HG03432 (cell line): ENCODE data around the gene POMT1.
A peak's percentile ranks its signal among the peaks of the same experiment; 100 is the strongest.
"Not testable (repeated sequence)": the region's sequence is repeated elsewhere in the genome, so short reads cannot be mapped to it uniquely, and the experiment has no call there.

Experiments used
- ATAC-seq: cut with Tn5 transposase; IDR thresholded peaks from one replicate; pipeline ENCODE4 v1.9.1; 2021; ENCODE audit warnings: mild to moderate bottlenecking, moderate library complexity; ENCODE audit not compliant: unreplicated experiment

Gene POMT1, protein sequence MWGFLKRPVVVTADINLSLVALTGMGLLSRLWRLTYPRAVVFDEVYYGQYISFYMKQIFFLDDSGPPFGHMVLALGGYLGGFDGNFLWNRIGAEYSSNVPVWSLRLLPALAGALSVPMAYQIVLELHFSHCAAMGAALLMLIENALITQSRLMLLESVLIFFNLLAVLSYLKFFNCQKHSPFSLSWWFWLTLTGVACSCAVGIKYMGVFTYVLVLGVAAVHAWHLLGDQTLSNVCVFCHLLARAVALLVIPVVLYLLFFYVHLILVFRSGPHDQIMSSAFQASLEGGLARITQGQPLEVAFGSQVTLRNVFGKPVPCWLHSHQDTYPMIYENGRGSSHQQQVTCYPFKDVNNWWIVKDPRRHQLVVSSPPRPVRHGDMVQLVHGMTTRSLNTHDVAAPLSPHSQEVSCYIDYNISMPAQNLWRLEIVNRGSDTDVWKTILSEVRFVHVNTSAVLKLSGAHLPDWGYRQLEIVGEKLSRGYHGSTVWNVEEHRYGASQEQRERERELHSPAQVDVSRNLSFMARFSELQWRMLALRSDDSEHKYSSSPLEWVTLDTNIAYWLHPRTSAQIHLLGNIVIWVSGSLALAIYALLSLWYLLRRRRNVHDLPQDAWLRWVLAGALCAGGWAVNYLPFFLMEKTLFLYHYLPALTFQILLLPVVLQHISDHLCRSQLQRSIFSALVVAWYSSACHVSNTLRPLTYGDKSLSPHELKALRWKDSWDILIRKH

DNA sequence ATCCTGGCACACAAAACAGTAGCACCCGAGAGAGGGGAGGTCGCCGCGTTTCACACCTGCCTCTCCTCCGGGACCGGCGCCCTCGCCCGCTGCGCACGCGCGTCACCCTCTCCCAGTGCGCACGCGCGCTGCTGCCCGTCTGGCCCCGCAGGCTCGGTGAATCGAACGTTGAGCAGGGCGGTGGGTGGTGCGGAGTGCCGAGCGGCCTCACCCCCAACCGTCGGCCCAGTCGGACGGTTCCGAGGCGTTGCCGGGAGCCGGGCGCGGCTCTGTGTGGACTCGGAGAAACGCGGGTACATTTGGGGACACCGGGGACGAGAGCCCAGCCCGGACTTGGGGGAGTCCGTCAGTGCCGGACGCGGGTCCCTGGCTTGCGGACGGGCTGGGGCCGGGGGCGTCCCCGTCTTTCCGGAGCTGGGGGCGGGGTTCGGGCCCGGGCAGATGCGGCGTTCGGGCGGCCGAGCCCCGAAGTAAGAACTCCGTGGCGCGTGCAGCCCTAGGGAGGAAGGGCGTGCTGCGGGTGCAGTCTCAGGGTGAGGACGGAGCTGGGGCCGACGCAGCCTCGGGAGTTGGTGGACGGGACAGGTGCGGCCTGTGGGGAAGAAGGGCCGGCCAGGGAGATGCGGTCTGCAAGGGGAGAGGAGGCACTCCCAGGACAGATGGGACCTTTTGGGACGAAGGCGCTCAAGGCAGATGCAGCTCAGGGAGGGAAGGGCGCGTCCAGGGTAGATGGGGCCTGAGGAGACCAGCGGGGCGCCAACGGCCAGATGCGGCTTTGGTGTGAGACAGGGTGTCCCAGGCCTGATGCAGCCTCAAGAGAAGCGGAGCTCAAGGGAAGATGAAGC, at the start of gene POMT1:
Gene POMT1, plus strand, starts transcription at position 138 of the 845 bp plus-strand sequence. CDS start 1,301 bp downstream, outside the sequence.
- ATAC-seq: peak; percentile 89

DNA sequence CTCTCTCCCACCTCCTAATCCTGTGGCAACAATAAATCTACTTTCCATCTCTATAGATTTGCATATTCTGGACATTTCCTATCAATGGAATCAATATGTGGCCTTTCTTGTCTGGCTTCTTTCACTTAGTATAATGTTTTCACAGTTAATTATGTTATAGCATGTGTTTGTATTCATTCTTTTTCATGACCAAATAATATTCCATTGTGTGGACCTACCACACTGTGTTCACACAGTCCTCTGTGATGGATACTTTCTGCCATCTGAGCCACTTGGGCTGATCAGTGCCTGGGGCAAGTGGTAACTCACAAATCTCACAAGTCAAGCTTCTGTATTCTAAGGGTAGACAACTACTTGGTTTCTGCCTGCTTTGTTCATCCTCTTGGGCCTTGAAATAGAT, 48.7 kb upstream of the POMT1 start:
- ATAC-seq: no peak

DNA sequence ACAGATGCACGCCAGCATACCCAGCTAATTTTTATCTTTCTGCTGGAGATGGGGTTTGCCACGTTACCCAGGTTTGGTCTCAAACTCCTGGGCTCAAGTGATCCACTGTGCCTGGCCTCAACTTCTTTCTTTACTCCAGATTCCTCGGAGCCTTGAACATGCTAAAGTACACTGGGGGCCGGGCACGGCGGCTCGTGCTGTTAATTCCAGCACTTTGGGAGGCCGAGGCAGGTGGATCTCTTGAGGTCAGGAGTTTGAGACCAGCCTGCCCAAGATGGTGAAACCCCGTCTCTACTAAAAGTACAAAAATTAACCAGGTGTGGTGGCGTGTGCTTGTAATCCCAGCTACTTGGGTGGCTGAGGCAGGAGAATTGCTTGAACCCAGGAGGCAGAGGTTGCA, 47.1 kb upstream of the POMT1 start:
- not testable (repeated sequence) for ATAC-seq

DNA sequence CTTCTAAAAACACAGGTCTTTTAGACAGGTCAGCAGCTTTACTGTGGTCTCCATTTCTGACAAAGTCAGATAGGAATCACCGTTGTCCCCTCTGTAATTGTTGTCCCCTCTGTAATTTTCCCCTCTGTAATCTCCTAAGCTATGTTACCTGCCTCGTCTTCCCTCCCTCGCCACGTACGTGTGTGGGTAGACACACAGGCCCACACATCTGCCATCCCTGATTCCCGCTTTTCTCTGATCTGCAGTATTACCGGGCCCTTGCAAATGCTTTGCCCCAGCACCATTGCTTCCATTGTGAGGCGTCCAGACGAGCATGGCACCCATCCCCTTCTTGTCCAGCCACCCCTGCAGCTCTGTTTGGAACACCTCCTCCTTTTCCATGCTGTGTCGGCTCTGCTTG, 45.0 kb upstream of the POMT1 start:
- no peak for ATAC-seq

DNA sequence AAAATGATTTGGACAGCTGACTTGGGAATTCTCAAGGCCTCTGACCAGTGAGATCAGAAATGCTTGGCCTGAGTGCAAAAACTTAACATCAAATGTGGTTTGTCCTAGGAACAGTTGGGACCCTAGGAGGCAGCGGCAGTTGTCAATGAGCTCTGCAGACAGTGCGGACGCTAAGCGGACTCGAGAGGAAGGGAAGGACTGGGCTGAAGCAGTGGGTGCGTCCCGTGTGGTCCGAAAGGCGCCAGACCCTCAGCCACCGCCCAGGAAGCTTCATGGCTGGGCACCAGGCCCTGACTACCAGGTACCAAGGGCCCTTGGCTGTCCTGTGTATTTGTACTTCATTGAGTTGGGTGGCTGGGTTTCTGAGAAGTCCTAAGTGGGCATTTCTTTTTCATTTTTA, 43.7 kb upstream of the POMT1 start:
- ATAC-seq: no peak

DNA sequence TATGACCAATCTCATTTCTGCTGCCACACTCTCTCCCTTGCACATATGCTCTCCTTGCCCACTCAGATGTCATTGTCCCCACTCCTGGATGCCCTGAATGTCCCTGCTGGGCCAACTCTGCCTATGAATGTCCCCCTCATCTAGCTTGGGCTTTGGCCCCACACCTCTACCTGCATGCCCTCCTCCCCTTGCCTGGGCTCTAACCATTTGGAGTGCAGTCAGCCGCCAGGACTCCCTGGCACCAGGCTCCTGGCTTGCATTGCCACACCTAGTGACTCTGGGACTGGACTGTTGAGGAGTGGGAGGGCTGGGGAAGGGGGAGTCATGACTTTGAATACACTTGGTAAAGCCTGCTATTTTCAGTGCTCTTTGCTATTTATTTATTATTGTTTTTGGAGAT, 41.6 kb upstream of the POMT1 start:
- ATAC-seq: no peak

DNA sequence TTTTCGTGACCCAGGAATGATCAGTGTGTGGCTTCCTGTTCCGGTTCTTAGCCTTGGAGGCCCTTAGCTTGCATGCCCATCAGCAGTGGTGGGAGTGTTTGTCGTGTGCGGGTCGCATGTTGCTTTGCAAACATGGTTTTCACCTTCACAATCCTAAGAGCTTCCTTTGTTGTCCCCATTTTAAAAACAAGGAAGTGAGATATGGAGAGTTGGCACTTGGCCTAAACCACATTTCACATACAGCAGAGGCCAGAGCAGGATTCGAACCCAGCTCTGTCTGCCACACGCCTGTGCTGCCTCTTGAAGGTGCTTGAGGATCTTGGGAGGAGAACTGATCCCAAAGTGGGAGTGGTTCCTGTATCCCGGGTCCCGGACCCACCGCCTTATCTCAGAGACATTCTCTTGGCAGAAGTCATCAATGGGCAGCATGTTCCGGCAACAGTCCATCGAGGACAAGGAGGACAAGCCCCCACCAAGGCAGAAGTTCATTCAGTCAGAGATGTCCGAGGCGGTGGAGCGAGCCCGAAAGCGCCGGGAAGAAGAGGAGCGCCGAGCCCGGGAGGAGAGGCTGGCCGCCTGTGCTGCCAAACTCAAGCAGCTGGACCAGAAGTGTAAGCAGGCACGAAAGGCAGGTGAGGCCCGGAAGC, 38.2 kb upstream of the POMT1 start:
- ATAC-seq: no peak

DNA sequence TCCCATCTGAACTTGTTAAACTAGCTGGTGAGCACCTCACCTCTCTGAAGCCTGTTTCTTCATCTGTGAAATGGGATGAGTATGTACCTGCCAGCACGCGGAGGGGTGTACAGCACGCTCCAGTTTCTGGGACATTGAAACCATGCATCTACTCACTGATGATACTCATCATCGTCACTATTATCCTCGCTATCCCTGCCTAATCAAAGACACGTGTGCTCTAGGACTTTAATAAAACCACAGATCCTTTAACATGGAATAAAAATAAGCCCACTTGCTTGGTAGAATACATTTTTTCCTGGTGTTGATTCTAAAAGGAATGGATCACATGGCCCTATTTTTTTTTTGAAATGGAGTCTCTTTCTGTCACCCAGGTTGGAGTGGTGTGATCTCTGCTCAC, 37.3 kb upstream of the POMT1 start:
- no peak for ATAC-seq

DNA sequence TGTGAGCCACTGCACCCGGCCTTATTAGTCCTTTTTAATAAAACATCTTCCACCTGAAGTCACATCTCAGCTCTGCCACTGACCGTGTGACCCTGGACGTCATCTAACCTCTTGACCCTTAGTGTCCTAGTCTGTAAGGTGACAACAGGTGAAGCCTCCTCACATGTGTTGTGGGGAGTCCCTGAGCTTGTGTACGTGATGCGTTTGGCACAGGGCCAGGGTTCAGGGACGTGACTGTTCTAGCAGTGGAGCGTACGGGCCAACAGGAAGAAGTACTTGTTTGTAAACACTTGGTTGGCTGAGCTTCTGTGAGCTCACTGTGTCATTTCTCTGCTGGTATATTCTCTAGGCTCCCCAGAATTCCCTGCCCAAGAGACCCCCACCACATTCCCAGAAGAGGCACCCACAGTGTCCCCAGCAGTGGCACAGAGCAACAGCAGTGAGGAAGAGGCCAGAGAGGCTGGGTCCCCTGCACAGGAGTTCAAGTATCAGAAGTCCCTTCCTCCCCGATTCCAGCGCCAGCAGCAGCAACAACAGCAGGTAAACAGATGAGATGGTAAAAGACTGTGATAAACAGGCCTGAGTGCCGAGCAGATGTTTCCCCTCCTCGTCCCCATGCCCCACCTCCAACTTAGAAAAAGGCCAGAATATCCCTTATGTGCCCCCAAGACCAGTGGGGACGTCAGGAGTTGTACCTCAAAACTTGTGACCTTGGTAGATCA, 35.3 kb upstream of the POMT1 start:
- no peak for ATAC-seq

DNA sequence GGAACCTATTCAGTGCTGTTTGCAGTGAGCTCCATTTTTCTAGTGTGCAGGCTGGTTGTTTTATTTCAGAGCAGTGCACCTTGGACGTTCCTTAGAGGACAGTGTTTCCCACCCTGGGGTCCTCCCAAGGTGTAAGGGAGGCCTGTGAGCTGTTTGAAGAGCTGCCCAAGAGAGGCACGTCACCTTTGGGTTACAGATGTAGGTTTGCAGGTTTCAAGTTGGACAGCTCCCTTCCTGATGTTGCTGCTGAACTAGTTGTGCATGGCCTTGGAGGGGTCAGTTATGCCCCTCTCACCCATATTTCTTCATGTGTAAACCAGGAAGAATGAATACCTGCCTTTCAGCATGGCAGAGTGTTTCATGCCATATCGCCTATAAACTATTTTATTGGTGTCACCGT, 34.7 kb upstream of the POMT1 start:
- no peak for ATAC-seq

DNA sequence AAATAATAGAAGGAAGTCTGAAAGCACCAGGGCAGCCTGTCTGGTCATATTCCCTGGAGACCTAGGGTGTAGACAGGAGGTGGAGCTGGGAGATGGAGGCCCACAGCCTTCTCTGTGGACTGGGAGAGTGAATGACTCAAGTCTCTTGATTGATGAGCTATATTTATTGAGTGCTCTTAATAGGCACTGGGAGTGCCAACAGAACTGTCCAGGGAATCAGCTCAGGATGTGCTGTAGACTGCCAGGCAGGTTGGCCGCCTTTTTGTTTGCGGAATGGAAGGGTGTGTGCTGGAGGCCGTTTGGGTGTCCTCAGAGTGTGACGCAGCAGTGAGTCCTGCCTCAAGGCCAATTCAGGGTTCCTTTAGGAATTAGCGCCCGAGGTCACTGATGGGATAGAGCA, 33.4 kb upstream of the POMT1 start:
- ATAC-seq: no peak

DNA sequence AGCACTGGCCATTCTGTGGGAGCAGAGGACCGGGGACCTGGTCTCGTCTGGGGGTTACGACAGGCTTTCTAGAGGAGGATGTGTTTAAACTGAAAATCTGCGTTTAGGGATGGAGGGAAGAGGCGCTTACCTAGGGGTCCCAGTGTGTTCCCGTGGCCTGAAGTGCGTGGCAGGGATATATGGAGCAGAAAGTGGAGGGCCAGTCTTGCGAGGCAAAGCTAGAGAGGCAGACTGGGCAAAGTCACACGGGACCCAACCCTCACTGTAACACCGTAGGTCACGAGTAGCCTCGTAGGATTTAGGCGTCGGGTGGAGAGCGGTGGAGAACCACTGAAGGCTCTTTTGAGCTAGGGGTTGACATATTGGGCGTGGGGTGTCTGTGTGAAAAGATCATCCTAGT, 32.8 kb upstream of the POMT1 start:
- ATAC-seq: no peak

DNA sequence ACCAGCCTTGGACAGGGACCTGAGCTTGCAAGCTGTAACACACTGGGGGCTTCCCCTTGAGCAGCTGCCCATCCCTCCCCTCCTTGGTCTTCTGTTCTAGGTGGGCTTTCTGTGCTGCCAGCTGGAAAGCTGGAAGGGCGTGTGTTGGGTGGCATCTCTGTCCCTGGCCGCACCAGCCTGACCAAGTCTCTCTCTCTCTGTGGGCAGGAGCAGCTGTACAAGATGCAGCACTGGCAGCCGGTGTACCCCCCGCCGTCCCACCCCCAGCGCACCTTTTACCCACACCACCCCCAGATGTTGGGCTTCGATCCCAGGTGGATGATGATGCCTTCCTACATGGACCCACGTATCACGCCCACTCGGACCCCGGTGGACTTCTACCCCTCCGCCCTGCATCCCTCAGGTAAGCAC, 32.1 kb upstream of the POMT1 start:
- ATAC-seq: no peak

DNA sequence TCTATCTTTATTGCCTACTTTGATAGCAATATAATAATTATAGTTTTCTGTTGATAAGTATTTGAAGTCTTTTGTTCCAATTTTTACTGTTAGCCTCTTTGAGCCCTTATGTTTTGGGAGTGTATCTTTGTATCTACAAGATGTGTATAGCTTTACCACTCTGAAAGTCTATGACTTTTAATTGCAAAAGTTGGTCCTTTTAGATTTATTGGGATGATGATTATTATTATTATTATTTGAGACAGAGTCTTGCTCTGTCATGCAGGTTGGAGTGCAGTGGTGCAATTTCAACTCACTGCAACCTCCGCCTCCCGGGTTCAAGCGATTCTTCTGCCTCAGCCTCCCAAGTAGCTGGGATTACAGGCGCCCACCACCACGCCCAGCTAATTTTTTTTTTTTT, 30.6 kb upstream of the POMT1 start:
- not testable (repeated sequence) for ATAC-seq

DNA sequence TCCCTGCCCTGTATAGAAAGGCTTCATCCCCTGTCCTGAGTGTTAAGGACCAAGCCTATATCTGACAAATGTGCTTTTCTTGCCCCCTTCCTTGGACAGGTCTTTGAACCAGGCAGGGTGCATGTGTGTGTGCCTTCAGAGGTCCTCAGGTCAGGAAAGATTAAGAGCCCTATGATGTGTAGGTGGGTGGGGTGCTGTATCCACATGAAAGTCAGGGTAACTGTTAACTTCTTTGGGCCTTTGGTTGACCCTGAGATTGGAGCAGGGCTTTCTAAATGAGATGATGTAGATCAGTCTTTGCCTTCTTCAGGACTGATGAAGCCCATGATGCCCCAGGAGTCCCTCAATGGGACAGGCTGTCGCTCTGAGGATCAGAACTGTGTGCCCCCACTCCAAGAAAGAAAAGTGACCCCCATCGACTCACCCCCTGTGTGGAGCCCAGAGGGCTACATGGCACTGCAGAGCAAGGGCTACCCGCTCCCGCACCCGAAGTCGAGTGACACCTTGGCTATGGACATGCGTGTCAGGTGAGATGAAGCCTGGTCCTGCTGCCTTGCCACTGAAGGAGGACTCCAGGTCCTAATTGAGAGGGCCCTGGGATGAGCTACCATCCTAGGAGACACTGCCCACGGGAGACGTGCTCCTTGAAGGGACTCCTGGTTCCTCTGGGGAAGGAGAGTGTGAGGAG, 29.4 kb upstream of the POMT1 start:
- no peak for ATAC-seq

DNA sequence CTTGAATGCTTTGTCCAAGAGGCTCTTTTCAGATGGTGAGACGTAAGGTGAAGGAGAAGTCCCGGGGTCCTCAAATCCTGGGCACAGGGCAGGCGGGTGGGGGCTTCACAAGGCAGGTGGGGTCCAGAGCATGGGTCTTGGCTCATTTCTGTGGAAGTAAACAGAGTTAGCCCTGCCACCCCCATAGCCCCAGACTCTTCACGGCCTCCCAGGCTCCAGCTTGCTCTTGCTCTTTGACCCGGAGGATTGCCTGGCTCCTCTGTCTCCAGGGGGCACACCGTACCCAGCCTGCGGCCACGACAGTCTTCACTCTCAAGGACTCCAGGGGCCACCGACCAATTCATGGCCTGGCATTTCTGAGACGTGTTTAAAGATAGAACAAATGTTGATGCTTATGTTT, 28.8 kb upstream of the POMT1 start:
- ATAC-seq: no peak

DNA sequence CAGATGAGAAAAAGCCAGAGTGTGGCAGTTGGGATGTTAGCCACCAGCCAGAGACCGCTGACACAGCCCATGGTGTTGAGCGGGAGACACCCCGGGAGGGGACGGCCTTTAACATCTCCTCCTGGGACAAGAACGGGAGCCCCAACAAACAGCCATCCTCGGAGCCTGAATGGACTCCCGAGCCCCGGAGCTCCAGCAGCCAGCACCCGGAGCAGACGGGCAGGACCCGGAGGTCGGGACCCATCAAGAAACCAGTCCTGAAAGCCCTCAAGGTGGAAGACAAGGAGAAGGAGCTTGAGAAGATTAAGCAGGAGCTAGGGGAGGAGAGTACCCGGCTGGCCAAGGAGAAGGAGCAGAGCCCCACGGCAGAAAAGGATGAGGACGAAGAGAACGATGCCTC, 28.0 kb upstream of the POMT1 start:
- ATAC-seq: no peak

DNA sequence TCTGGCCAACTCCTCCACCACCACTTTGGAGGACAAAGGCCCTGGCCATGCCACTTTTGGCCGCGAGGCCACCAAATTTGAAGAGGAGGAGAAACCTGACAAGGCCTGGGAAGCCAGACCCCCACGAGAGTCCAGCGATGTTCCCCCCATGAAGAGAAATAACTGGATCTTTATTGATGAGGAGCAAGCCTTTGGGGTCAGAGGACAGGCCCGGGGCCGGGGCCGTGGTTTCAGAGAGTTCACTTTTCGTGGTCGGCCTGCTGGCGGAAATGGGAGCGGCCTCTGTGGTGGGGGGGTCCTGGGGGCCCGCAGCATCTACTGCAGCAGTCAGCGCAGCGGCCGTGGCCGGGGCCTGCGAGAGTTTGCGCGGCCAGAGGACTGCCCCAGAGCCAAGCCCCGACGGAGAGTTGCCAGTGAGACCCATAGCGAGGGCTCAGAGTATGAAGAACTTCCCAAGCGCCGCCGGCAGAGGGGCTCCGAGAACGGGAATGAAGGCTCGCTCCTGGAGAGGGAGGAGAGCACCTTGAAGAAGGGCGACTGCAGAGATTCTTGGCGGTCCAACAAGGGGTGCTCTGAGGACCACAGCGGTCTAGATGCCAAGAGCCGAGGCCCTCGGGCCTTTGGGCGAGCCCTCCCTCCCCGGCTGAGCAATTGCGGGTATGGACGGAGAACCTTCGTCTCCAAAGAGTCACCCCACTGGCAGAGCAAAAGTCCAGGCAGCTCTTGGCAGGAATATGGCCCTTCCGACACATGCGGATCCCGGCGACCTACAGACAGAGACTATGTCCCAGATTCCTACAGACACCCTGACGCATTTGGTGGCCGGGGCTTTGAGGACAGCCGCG, 27.4 kb upstream of the POMT1 start:
- ATAC-seq: no peak
